A549 (cell line): ENCODE data around the gene LIMS1. TPM values are rescaled to one million over a fixed set of nuclear protein-coding genes. Genes with fewer than 3 reads are reported as not detected.

ENCODE experiments used
- ATAC-seq, 2 experiments: fragments of 200-7000 bp in 1 of 2; fragments of >200 bp in 1 of 2; cut with Nextera tagmentation in 1 of 2; cut with Tn5 transposase in 1 of 2; 3 replicates each; pipeline versions ENCODE4 v1.8.0 to v1.9.1; 2018 to 2020; ENCODE audit warnings: mild to moderate bottlenecking in 1 of 2, moderate library complexity in 1 of 2
- CTCF ChIA-PET: fragments of 300-600 bp; sonication (Branson Sonifier 250); formaldehyde crosslinking; extraction: SDS; loops from one replicate; lab custom pipeline; 2021; ENCODE audit warnings: antibody characterized with exemption, inconsistent platforms; lab: Yijun Ruan, JAX
- POLR2A ChIA-PET: fragments of 350-600 bp; formaldehyde crosslinking; extraction: SDS; loops from one replicate; lab custom pipeline; 2021; ENCODE audit warnings: antibody characterized with exemption, inconsistent platforms; lab: Yijun Ruan, JAX
- DNase-seq, 2 experiments: peaks; one replicate each; pipeline versions ENCODE4 v3.0.0 to v3.0.0-alpha.2; 2011 to 2016; ENCODE audit warnings: low read depth in 1 of 2, low spot score in 1 of 2
- FAIRE-seq: peaks from 2 replicates; lab custom pipeline; 2011; peaks lifted over from hg19 to GRCh38; lab: Jason Lieb, UNC
- H3K27ac ChIP-seq, 2 experiments: fragments of >200 bp; sonication (Bioruptor Twin); formaldehyde crosslinking; 3 replicates each; pipeline ENCODE4 v1.5.1; 2016 to 2017
- H3K4me1 ChIP-seq: fragments of >200 bp; sonication (Bioruptor Twin); formaldehyde crosslinking; 3 replicates; pipeline ENCODE4 v1.6.1; 2016
- H3K4me2 ChIP-seq: fragments of >200 bp; sonication (Bioruptor Twin); formaldehyde crosslinking; 3 replicates; pipeline ENCODE4 v1.6.1; 2016
- H3K4me3 ChIP-seq: fragments of >200 bp; sonication (Bioruptor Twin); formaldehyde crosslinking; 3 replicates; pipeline ENCODE4 v1.5.1; 2016
- H3K9me3 ChIP-seq: fragments of >200 bp; sonication (Bioruptor Twin); formaldehyde crosslinking; 3 replicates; pipeline ENCODE4 v1.6.1; 2016
- BCL3 ChIP-seq: fragments of >200 bp; sonication (Bioruptor Twin); formaldehyde crosslinking; IDR thresholded peaks from 3 replicates; pipeline ENCODE4 v1.6.1; 2016
- BHLHE40 ChIP-seq: IDR thresholded peaks from 2 replicates; pipeline ENCODE4 v1.6.1; 2012; ENCODE audit warnings: low read depth, low read length, inconsistent platforms
- CBX8 ChIP-seq: fragments of 200-600 bp; sonication (generic); IDR thresholded peaks from 2 replicates; pipeline ENCODE4 v1.6.1; 2016
- CEBPB ChIP-seq, 2 experiments: fragments of >200 bp in 1 of 2; sonication (Bioruptor Twin) in 1 of 2; formaldehyde crosslinking in 1 of 2; IDR thresholded peaks; 2 replicates each; pipeline ENCODE4 v1.6.1; 2012 to 2016
- CHD4 ChIP-seq: fragments of 200-600 bp; sonication (generic); IDR thresholded peaks from 2 replicates; pipeline ENCODE4 v1.6.1; 2016; ENCODE audit warnings: antibody characterized with exemption, mild to moderate bottlenecking, borderline replicate concordance
- E2F6 ChIP-seq: IDR thresholded peaks from 2 replicates; pipeline ENCODE4 v1.6.1; 2012; ENCODE audit warnings: low read depth, borderline replicate concordance
- EHF ChIP-seq: fragments of 250-450 bp; sonication (Bioruptor Pico); IDR thresholded peaks from 2 replicates; pipeline ENCODE4 v1.5.0; 2020; ENCODE audit warnings: mild to moderate bottlenecking
- ELK1 ChIP-seq: fragments of 150-350 bp; IDR thresholded peaks from 2 replicates; pipeline ENCODE4 v1.6.1; 2014; ENCODE audit warnings: low read depth, mild to moderate bottlenecking, low read length
- EP300 ChIP-seq, 2 experiments: fragments of >200 bp; sonication (Bioruptor Twin); formaldehyde crosslinking; IDR thresholded peaks; 2 replicates in 1 of 2; 3 replicates in 1 of 2; pipeline ENCODE4 v1.6.1; 2016 to 2017
- ESRRA ChIP-seq: fragments of 150-350 bp; IDR thresholded peaks from 2 replicates; pipeline ENCODE4 v1.6.1; 2014; ENCODE audit warnings: mild to moderate bottlenecking, low read length, borderline replicate concordance
- FOSL2 ChIP-seq, 2 experiments: fragments of 450-650 bp in 1 of 2; fragments of >200 bp in 1 of 2; sonication (Bioruptor Twin) in 1 of 2; formaldehyde crosslinking; IDR thresholded peaks; 2 replicates each; pipeline versions ENCODE4 v1.5.0 to v1.6.1; 2016 to 2020; ENCODE audit warnings: mild to moderate bottlenecking in 1 of 2, moderate library complexity in 1 of 2
- HDAC2 ChIP-seq: fragments of 200-600 bp; sonication (generic); IDR thresholded peaks from 2 replicates; pipeline ENCODE4 v1.6.1; 2016
- HMGXB4 ChIP-seq: fragments of 250-450 bp; sonication (Bioruptor Pico); IDR thresholded peaks from 2 replicates; pipeline ENCODE4 v1.5.0; 2021; ENCODE audit warnings: mild to moderate bottlenecking, moderate library complexity, borderline replicate concordance
- HOXB13 ChIP-seq: fragments of 250-450 bp; sonication (Bioruptor Pico); IDR thresholded peaks from 2 replicates; pipeline ENCODE4 v1.5.0; 2020; ENCODE audit warnings: low read depth, mild to moderate bottlenecking, moderate library complexity
- JUNB ChIP-seq: fragments of >200 bp; sonication (Bioruptor Twin); formaldehyde crosslinking; IDR thresholded peaks from 2 replicates; pipeline ENCODE4 v1.6.1; 2016
- MAX ChIP-seq: IDR thresholded peaks from 2 replicates; pipeline ENCODE4 v1.6.1; 2012
- NR3C1 ChIP-seq: fragments of >200 bp; sonication (Bioruptor Twin); formaldehyde crosslinking; IDR thresholded peaks from 3 replicates; pipeline ENCODE4 v1.6.1; 2017
- PBX3 ChIP-seq: IDR thresholded peaks from 2 replicates; pipeline ENCODE4 v1.6.1; 2012
- POLR2A ChIP-seq: IDR thresholded peaks from 2 replicates; pipeline ENCODE4 v1.6.1; 2012; ENCODE audit warnings: mild to moderate bottlenecking, low read length
- RARB ChIP-seq: fragments of 250-450 bp; sonication (Bioruptor Pico); IDR thresholded peaks from 2 replicates; pipeline ENCODE4 v1.8.0; 2021; ENCODE audit warnings: mild to moderate bottlenecking, moderate library complexity
- REST ChIP-seq: fragments of 200-600 bp; sonication (generic); IDR thresholded peaks from 2 replicates; pipeline ENCODE4 v1.6.1; 2016; ENCODE audit warnings: antibody characterized with exemption, mild to moderate bottlenecking, moderate library complexity
- RFX5 ChIP-seq: fragments of 450-650 bp; IDR thresholded peaks from 2 replicates; pipeline ENCODE4 v1.7.1; 2014; ENCODE audit warnings: antibody characterized with exemption, mild to moderate bottlenecking, moderate library complexity
- SREBF2 ChIP-seq: fragments of 450-650 bp; IDR thresholded peaks from 2 replicates; pipeline ENCODE4 v1.6.1; 2014; ENCODE audit warnings: mild to moderate bottlenecking, moderate library complexity
- WGBS: methylation state at CpG from one replicate; pipeline ENCODE4 v1.1.6; 2017; ENCODE audit errors: missing lambda C conversion rate; 5-methylcytosine and 5-hydroxymethylcytosine counted together
- polyA plus RNA-seq, 4 experiments: library from polyadenylated mRNA; depleted of rRNA in 3 of 4; stranded (reverse); fragments of >200 nt; fragmentation: RNase III in 1 of 4; extraction: RNeasy Plus Mini Kit Qiagen cat#74134 plus additional on column Dnase treatment in 1 of 4; gene quantifications; 2 replicates in 3 of 4; 3 replicates in 1 of 4; pipeline ENCODE4 v1.2.3, GENCODE V29; 2011 to 2017

LIMS1 gene
- polyA plus RNA-seq, 2 of the 4 experiments (the other 2 are of a cell fraction): 40.0 to 94.1 TPM

GRCh38 chr2:108571286-108571685 is 37.0 kb downstream of the LIMS1 start:
- no peak overlapping the region for H3K4me3 ChIP-seq
- ChIA-PET POLR2A (interaction anchor here (0.7 to 2.1 kb wide), 3 partner anchors 36 to 123 kb away, joined by 3 to 16 read pairs (median 14); partner anchors contain the start of genes GCC2 and LIMS1), CTCF (interaction anchor here (0.8 to 6.3 kb wide), 6 partner anchors 9 to 65 kb away, joined by 3 to 44 read pairs (median 5); no protein-coding TSS in a partner anchor)
- FAIRE-seq (no peak), DNase-seq (no peak), ATAC-seq (peak in 1 of 2 experiments; percentile 15; a peak in 2 of 6 replicates)
- no peaks in the 10 kb centered on the region for H3K9me3 ChIP-seq
- 6% methylated on average over 3 of the region's 3 CpGs for WGBS
- peaks cover 67% of the 10 kb centered on the region for H3K4me1 ChIP-seq
- peak overlapping the region; percentile 68 for H3K4me2 ChIP-seq
- no peak for TF ChIP-seq FOSL2 (IDR thresholded peaks at IDR 0.05)
- peak; percentile 48; the same call in 1 of the 2 replicates for TF ChIP-seq FOSL2 (CRISPR knock-in tag; IDR thresholded peaks at IDR 0.05)
- TF ChIP-seq CBX8: no peak
- no peak for TF ChIP-seq ESRRA
- peak overlapping the region; percentile 76 to 82 for H3K27ac ChIP-seq

- ChIA-PET POLR2A (interaction anchor here (0.7 to 1.1 kb wide), 2 partner anchors 34 to 39 kb away, joined by 3 to 5 read pairs; no protein-coding TSS in a partner anchor), CTCF (interaction anchor here (0.7 to 6.3 kb wide), 5 partner anchors 11 to 69 kb away, joined by 3 to 44 read pairs (median 6); no protein-coding TSS in a partner anchor)
- no peak for TF ChIP-seq BHLHE40
- no peak for TF ChIP-seq MAX
- no peak for TF ChIP-seq ELK1
- no peak for TF ChIP-seq REST
- TF ChIP-seq E2F6: no peak
- peak; percentile 57 to 72; a peak in 3 of 4 replicates for TF ChIP-seq CEBPB (IDR thresholded peaks at IDR 0.05)
- TF ChIP-seq POLR2A: no peak
- no peak for TF ChIP-seq RFX5
- TF ChIP-seq JUNB: peak; percentile 47; the same call in 1 of the 2 replicates
- TF ChIP-seq FOSL2 (IDR thresholded peaks at IDR 0.05): peak; percentile 16; the same call in 1 of the 2 replicates
- TF ChIP-seq FOSL2 (CRISPR knock-in tag; IDR thresholded peaks at IDR 0.05): no peak
- TF ChIP-seq HDAC2: no peak
- peaks cover 85% of the 10 kb centered on the region for H3K4me1 ChIP-seq
- 62% methylated on average over 3 of the region's 3 CpGs for WGBS
- 0 out of 6 replicates have a peak, but pooled peaks of 1 of the 2 experiments have one; percentile 41 for ATAC-seq
- peak overlapping the region; percentile 76 to 82 for H3K27ac ChIP-seq
- no peak for FAIRE-seq
- no peaks in the 10 kb centered on the region for H3K9me3 ChIP-seq
- H3K4me3 ChIP-seq: no peak overlapping the region
- peak overlapping the region; percentile 68 for H3K4me2 ChIP-seq
- no peak for DNase-seq
Observed at GRCh38 chr2:108573061-108573460, 38.8 kb downstream of the LIMS1 start.

GRCh38 chr2:108574332-108574731 is 40.1 kb downstream of the LIMS1 start:
- Histone ChIP-seq H3K27ac (peak overlapping the region; percentile 76 to 82), H3K4me1 (peaks cover 98% of the 10 kb centered on the region), H3K9me3 (no peaks in the 10 kb centered on the region), H3K4me3 (no peak overlapping the region), H3K4me2 (peak overlapping the region; percentile 68)
- POLR2A ChIA-PET: interaction anchor here (1.8 to 2.1 kb wide), 2 partner anchors 40 to 126 kb away, joined by 6 to 30 read pairs; partner anchors contain the start of genes GCC2 and LIMS1
- CTCF ChIA-PET: interaction anchor here (1.0 to 6.3 kb wide), 7 partner anchors 10 to 68 kb away, joined by 3 to 44 read pairs (median 6); no protein-coding TSS in a partner anchor
- FAIRE-seq: no peak
- no peak for ATAC-seq
- WGBS: 51% methylated on average over 2 of the region's 2 CpGs
- DNase-seq: no peak
- TF ChIP-seq JUNB: no peak
- no peak for TF ChIP-seq EHF (CRISPR knock-in tag)
- TF ChIP-seq BCL3: no peak
- TF ChIP-seq HOXB13: no peak
- no peak for TF ChIP-seq CEBPB (IDR thresholded peaks at IDR 0.05)
- no peak for TF ChIP-seq SREBF2
- no peak for TF ChIP-seq FOSL2 (IDR thresholded peaks at IDR 0.05)
- no peak for TF ChIP-seq FOSL2 (CRISPR knock-in tag; IDR thresholded peaks at IDR 0.05)
- no peak for TF ChIP-seq CHD4
- no peak for TF ChIP-seq NR3C1
- TF ChIP-seq RARB: no peak
- no peak for TF ChIP-seq PBX3
- TF ChIP-seq HMGXB4 (CRISPR knock-in tag): no peak
- no peak for TF ChIP-seq EP300 (IDR thresholded peaks at IDR 0.05)
